GM21526 (cell line): Measurements from ENCODE around the gene RPL35.
"Not testable (repeated sequence)": the region's sequence is repeated elsewhere in the genome, so short reads cannot be mapped to it uniquely, and the experiment has no call there.

ENCODE experiments used
- ATAC-seq: cut with Tn5 transposase; IDR thresholded peaks from one replicate; pipeline ENCODE4 v1.9.1; 2021; ENCODE audit warnings: moderate library complexity; ENCODE audit not compliant: unreplicated experiment, low FRiP score

RPL35 gene

GRCh38 chr9:124853605-124854143, 8.1 kb downstream of the RPL35 start:
- no peak for ATAC-seq

DNA sequence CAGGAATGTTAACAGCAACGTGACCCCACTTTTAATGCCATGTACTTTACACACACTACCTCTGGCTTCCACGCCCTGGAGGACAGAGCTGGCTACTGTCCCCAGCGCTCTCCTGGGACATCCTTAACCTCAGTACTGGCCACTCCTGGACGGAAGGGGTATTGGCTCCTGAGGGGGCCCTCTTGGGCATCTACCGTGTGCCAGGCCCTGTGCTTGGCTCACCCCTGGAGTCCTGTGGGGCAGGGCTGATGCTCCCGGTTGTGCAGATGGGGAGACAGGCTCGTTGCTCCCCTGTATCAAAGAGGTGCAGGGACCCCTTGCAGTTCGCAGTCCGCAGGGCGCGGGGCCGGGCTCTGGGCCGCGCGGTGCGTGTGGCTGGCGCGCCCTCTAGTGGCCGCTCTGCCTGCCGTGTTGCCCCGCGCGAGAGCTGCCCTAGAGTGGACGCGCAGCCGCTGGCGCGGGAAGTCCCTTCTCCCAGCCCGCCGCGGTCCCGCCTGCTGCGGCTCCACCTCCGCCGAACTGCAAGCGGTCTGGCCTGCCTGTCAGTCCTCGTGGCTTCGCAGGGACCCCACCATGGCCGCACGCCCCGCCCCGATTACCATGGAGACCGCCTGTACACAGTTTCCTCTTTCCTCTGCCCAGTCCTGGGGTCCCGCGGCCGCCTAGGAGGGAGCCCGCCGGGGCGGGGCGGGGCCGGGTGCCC, 8.8 kb downstream of the RPL35 start, which contains the start of gene WDR38:
WDR38 (plus strand) TSS at position 632 of the 703 bp plus-strand sequence. CDS start 72 bp downstream, outside the sequence.
- no peak for ATAC-seq

DNA sequence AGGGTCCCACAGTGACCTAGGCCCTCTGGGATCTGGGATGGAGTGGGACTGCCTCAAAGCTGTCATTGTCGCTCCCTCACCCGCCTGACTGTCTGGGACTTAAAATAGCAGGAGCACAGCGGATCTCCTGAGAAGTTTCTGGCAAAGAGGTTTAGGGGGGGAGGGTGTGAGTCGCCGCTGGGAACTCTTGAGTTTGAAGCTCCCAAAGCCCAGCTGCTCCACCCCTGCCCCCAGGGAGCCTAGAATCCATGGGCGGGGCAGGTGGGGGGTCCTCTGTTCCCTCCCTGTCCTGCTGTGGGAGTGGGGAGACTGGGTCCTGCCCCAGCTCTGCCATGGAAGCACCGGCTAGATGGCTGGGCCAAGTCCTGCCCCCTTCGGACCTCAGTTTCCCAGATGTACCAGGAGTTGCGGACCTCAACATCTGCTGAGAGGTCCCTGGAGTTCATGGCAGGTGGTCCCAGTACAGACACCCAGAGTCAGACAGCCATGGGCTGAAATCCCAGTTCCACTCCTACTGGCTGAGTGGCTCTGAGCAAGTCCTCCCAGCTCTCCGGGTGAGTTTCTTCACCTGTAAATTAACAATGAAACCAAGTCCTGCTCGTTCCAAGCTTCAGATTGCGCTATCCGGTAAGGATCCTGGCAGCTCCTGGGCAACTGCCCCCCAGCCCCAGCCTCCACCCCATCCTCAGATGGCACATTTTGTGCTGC, 9.5 kb downstream of the RPL35 start:
- ATAC-seq: no peak

- no peak for ATAC-seq
Measured at GRCh38 chr9:124849801-124850200, 12.0 kb downstream of the RPL35 start.

GRCh38 chr9:124846969-124847368, 14.8 kb downstream of the RPL35 start:
- ATAC-seq: no peak

DNA sequence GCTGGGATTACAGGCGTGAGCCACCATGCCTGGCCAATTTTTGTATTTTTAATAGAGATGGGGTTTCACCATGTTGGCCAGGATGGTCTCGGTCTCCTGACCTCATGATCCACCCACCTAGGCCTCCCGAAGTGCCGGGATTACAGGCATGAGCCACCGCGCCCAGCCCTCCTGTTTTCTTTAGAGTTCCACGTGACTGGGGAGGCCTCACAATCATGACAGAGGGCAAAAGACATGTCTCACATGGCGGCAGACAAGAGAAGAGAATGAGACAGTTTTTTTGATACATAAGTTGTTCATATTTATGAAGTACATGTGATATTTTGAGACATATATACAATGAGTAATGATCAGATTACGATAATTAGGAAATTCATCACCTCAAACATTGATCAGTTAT, 15.3 kb downstream of the RPL35 start:
- ATAC-seq: not testable (repeated sequence)

DNA sequence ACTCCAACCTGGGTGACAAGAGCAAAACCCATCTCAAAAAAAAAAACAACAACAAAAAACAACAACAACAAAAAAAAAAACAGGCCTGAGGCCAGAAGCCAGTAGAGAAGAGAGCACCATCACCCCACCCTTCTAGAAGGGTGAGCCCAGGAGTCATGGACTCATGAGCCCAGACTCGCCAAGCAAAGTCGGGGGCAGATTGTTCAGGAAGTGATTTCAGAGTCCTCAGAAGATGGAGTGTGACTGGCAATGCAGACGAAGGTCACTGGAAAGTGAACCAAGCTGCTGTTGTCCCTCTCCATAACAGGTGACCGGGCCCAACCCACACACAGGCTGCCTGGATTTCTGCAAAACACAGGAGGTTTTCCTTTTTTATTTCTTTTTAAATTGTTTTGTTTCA, 17.5 kb downstream of the RPL35 start:
- no peak for ATAC-seq

DNA sequence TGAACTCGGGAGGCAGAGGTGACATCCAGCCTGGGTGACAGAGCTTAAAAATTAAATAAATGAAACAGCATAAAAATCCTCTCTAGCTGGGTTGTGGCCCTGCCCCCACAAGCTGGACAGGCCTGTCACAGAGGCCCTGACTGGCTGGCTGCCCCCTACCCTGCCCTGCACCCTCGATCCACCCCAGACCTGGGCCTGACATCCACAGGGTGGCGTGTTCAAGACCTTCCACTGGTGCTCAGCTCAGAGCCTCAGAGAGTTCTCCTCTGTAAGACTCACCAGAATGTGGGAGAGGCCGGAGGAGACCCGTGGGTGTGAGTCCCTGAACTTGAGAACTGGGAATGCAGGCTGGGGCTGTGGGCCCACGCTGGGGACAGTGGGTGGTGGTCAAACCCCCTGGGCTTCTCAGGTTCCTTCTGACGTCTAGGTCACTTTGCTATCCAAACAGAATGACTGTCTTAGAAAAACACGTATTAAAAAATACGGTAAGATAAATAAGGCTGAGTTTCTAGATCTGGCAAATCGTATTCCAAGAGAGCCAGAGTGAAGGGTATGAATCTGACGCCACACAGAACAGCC, 18.2 kb downstream of the RPL35 start:
- ATAC-seq: no peak

DNA sequence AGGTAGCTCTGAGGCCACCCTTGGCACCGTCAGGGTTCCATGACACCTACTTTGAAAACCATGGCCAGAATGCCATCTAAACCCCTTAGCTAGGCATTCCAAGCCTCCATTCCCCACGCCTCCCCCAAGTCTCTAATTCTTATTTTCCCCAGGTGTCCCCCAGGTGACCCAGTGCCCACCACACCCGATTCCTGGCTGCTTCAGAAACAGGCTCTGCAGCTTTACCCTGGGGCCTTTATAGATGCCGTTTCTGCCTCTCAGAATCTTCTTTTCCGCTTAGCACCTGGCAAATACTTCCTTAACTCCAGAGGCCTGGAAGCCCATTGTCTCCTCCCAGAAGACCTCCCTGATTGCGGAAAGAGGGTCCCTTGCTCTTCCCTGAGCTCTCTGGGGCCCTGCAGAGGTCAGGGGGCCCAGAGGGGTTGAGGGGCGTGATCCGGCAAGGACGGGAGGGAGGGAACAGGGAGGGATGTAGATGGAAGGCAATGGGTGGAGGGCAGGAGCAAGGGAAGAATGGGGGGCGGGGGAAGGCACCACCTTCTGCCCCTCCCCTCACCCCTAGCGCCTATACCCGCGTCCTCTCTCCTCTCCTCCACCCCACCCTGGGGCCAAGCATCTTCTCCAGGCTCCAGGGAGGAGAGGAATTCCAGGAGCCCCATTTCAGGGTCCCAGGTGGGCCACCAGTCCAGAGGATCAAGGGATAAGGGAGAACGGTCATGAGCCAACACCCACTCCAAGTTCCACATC, 20.5 kb downstream of the RPL35 start:
- no peak for ATAC-seq

GRCh38 chr9:124840300-124840833, 21.4 kb downstream of the RPL35 start:
- ATAC-seq: no peak

GRCh38 chr9:124839612-124840299, 22.0 kb downstream of the RPL35 start:
- no peak for ATAC-seq

DNA sequence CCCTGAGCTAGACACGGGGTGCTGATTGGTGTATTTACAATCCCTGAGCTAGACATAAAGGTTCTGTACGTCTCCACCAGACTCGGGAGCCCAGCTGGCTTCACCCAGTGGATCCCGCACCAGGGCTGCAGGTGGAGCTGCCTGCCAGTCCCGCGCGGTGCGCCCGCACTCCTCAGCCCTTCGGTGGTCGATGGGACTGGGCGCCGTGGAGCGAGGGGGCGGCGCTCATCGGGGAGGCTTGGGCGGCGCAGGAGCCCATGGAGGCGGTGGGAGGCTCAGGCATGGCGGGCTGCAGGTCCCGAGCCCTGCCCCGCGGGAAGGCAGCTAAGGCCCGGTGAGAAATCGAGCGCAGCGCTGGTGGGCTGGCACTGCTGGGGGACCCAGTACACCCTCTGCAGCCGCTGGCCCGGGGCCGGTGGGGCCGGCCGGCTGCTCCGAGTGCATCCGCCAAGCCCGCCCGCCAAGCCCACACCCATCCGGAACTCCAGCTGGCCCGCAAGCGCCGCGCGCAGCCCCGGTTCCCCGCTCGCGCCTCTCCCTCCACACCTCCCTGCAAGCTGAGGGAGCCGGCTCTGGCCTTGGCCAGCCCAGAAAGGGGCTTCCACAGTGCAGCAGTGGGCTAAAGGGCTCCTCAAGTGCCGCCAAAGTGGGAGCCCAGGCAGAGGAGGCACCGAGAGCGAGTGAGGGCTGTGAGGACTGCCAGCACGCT, 23.0 kb downstream of the RPL35 start:
- ATAC-seq: not testable (repeated sequence)

DNA sequence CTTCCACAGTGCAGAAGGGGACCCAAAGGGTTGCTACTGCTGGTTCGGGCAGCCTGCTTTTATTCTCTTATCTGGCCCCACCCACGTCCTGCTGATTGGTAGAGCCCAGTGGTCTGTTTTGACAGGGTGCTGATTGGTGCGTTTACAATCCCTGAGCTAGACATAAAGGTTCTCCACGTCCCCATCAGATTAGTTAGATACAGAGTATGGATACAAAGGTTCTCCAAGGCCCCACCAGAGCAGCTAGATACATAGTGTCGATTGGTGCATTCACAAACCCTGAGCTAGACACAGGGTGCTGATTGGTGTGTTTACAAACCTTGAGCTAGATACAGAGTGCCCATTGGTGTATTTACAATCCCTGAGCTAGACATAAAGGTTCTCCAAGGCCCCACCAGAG, 23.6 kb downstream of the RPL35 start:
- ATAC-seq: not testable (repeated sequence)

DNA sequence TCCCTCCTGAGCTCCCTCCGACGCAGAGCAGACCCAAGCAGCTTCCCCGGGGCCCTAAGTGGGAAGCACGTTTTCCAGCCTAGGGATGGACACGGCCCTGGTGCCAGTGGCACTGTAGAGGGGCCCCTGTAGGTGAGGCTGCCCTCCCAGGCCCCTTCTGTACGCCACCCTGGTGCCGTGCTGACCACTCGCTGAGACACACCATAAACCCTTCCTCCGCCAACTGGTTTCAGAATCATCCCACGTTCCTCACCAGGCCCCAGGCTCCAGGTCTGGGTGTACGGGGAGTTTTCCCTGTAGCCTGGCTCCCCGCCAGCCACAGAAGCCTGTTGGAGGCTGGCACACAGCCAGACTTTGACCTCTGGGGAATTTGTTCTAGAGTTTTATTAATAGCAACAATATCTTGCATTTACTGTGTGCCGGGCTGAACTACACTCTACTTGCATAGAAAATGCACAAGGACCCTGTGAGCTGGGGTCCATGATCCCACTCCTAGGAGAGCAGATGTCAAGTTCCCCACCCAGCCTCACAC, 26.7 kb downstream of the RPL35 start:
- no peak for ATAC-seq

DNA sequence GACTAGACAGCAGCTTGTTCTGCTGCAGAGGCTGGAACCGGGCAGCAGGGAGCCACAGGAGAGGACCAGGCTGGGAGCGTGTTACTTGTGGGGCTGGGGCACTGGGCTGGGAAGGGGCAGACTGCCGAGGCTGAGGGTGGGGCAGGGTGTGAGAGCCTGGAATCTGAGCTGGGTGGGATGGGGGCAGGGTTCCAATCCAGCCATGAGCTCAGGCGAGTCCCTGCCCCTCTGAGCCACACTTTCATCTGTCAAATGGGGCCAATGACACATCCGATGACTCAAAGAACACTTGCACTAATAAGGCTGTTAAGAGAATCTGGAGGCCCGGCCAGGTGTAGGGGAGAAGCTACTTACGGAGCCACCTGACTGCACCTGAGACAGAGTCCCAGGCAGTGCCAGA, 27.2 kb downstream of the RPL35 start:
- ATAC-seq: no peak

- ATAC-seq: no peak
Measured at GRCh38 chr9:124831642-124832364, 30.0 kb downstream of the RPL35 start.

DNA sequence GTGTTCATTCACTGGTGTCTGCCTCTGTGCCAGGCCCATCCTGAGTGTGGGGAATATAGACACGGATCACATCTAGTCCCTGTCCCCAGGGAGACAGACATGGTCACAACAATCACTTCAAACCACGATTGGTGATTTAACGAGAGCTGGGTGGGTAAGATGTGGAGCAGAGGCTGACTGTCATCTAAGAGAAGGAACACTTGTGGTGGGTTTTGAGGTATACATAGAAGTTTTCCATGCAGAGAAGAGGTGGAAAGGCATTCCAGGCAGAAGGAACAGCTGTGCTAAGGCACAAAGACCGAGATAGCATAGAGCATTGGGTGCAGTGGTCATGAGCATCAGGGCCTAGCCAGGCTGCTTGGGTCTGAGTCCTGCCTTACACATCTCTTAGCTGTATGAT, 31.2 kb downstream of the RPL35 start:
- no peak for ATAC-seq

DNA sequence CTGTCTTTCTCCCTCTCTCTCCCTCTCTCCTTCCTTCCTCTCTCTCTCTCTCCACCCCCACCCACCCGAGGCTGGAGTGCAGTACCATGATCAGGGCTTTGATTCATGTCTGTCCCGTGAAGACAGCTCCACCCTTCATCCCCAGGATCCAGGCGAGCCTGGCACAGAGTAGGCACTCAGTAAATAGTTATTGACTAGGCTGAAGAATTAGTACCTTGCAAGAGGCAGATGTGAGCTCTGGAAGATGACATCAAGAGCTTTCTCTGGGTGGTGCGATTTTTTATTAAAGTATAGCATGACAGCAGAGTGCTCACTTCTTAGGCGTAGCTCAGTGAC, 32.5 kb downstream of the RPL35 start:
- no peak for ATAC-seq
